Large intestine (tissue), 3 donors: ENCODE data around the gene THOC5. TPM values are rescaled to one million over a fixed set of nuclear protein-coding genes. Genes with fewer than 3 reads are reported as not detected.
A peak's percentile ranks its signal among the peaks of the same experiment; 100 is the strongest.

ENCODE experiments used
- DNase-seq, 2 donors: peaks; one replicate each; pipeline versions ENCODE4 v3.0.0 to v3.0.0-alpha.2; 2013
- H3K27ac ChIP-seq: one replicate; pipeline ENCODE4 v1.5.1; 2013; ENCODE audit warnings: low read length
- H3K27me3 ChIP-seq: 2 replicates; pipeline ENCODE4 v1.6.1; 2013; ENCODE audit warnings: low read length; ENCODE audit not compliant: control insufficient read depth, insufficient read depth
- H3K36me3 ChIP-seq: 2 replicates; pipeline ENCODE4 v1.6.1; 2013; ENCODE audit warnings: low read length; ENCODE audit not compliant: control insufficient read depth, insufficient read depth
- H3K4me1 ChIP-seq: one replicate; pipeline ENCODE4 v1.6.1; 2013; ENCODE audit warnings: low read length; ENCODE audit not compliant: control insufficient read depth, insufficient read depth
- H3K4me3 ChIP-seq: one replicate; pipeline ENCODE4 v1.5.1; 2013; ENCODE audit warnings: low read length
- H3K9me3 ChIP-seq: one replicate; pipeline ENCODE4 v1.6.1; 2013; ENCODE audit warnings: mild to moderate bottlenecking, low read depth, low read length, moderate library complexity; ENCODE audit not compliant: control insufficient read depth
- WGBS: methylation state at CpG from one replicate; pipeline ENCODE4 v1.1.5; 2013; ENCODE audit warnings: low lambda C conversion rate; ENCODE audit not compliant: insufficient coverage; 5-methylcytosine and 5-hydroxymethylcytosine counted together
- polyA plus RNA-seq: library from polyadenylated mRNA; unstranded; fragments of 120-200 nt; gene quantifications from one replicate; pipeline ENCODE4 v1.2.1, GENCODE V29; 2013

Gene THOC5
- polyA plus RNA-seq, 1 donor = 24.3 TPM

GRCh38 chr22:29485448-29485847 lies 68.1 kb downstream of the THOC5 start:
- no CpG with 5 or more reads among the region's 8 CpGs for WGBS
- peaks cover 5% of the 10 kb centered on the region for H3K9me3 ChIP-seq
- no peak for DNase-seq
- H3K27ac ChIP-seq = no peak overlapping the region
- H3K27me3 ChIP-seq = peaks cover 14% of the 10 kb centered on the region
- peaks cover 7% of the 10 kb centered on the region for H3K36me3 ChIP-seq
- H3K4me1 ChIP-seq = peaks cover 10% of the 10 kb centered on the region
- H3K4me3 ChIP-seq = no peak overlapping the region

- H3K36me3 ChIP-seq = peaks cover 7% of the 10 kb centered on the region
- peaks cover 8% of the 10 kb centered on the region for H3K9me3 ChIP-seq
- no CpG with 5 or more reads among the region's 3 CpGs for WGBS
- DNase-seq = no peak
- H3K4me3 ChIP-seq = no peak overlapping the region
- H3K27ac ChIP-seq = no peak overlapping the region
- peaks cover 22% of the 10 kb centered on the region for H3K27me3 ChIP-seq
- peaks cover 12% of the 10 kb centered on the region for H3K4me1 ChIP-seq
Measured at GRCh38 chr22:29484642-29485041, 68.9 kb downstream of the THOC5 start.

DNA sequence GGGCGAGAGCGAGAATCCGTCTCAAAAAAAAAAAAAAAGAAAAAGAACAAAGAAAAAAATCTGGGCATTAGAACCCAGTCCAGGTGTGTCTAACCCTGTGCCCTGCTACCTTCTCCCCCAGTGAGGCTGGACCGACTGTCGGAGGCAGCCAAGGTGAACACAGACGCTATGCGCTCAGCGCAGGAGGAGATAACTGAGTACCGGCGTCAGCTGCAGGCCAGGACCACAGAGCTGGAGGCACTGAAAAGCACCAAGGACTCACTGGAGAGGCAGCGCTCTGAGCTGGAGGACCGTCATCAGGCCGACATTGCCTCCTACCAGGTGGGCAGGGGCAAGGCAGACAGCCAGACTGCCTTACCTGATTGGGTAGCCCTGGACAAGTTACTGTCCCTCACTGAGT lies 70.3 kb downstream of the THOC5 start:
- Histone ChIP-seq H3K4me3 (no peak overlapping the region), H3K4me1 (peaks cover 12% of the 10 kb centered on the region), H3K27ac (no peak overlapping the region), H3K36me3 (peaks cover 4% of the 10 kb centered on the region), H3K27me3 (peaks cover 33% of the 10 kb centered on the region), H3K9me3 (peaks cover 8% of the 10 kb centered on the region)
- no peak for DNase-seq
- no CpG with 5 or more reads among the region's 13 CpGs for WGBS

DNA sequence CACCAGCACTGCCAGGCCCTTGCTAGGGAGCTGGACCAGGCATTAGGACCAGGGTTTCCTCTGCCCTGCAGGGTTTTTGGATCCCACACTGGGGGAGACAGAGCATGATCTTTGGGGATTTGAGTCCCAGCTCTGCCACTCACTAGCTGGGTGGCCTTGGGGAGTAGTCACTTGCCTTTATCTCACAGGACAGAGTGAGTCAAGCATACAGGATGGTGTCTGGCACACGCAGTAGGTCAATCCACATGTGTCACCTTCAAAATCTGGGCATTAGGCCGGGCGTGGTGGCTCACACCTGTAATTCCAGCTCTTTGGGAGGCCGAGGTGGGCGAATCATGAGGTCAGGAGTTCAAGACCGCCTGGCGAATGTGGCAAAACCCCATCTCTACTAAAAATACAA lies 70.8 kb downstream of the THOC5 start:
- no peak overlapping the region for H3K27ac ChIP-seq
- no peak for DNase-seq
- peaks cover 33% of the 10 kb centered on the region for H3K27me3 ChIP-seq
- peaks cover 8% of the 10 kb centered on the region for H3K9me3 ChIP-seq
- H3K36me3 ChIP-seq = peaks cover 4% of the 10 kb centered on the region
- no peak overlapping the region for H3K4me3 ChIP-seq
- H3K4me1 ChIP-seq = peaks cover 12% of the 10 kb centered on the region
- WGBS = no CpG with 5 or more reads among the region's 7 CpGs

GRCh38 chr22:29482253-29482652 lies 71.3 kb downstream of the THOC5 start:
- Histone ChIP-seq H3K4me3 (no peak overlapping the region), H3K27me3 (peaks cover 33% of the 10 kb centered on the region), H3K36me3 (peaks cover 3% of the 10 kb centered on the region), H3K27ac (no peak overlapping the region), H3K9me3 (peaks cover 8% of the 10 kb centered on the region), H3K4me1 (peaks cover 12% of the 10 kb centered on the region)
- no peak for DNase-seq
- no CpG with 5 or more reads among the region's 11 CpGs for WGBS

DNA sequence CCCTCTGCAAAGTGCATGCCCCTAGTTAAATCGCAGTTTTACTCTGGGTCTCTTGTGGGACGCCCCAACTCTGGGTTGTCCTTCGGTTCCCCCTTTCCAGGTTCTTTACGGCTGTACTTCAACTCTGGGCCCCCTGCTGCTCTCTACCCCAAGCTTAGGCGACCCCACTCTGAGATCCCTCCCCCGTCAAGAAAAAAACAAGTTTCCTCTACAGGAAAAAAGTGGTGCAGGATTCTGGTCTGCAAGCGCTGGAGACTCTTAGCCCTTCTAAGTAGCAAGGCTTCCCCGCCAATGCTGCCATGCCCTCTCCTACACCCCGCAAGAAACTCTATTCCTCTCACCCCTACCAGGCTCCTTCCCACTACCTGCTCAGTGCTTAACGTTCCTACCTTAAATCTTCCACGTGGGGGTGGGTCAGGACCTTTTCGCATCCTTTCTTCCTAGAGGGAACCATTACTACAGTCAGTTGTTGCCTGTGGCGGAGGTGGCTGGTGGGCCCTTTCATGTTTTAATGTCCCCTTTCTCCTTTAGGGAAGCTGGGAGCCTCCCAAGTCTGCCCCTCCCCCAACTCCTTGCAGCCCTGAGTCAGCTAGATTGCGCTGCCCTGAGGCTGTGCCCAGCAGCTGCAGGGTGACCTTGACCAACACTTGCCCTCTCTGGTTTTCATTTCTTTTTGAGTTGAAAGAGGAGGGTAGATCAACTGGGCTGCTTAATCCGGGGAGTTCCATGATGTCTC lies 72.1 kb downstream of the THOC5 start:
- Histone ChIP-seq H3K36me3 (peaks cover 3% of the 10 kb centered on the region), H3K27ac (no peak overlapping the region), H3K27me3 (peaks cover 33% of the 10 kb centered on the region), H3K4me1 (peaks cover 12% of the 10 kb centered on the region), H3K9me3 (peaks cover 8% of the 10 kb centered on the region), H3K4me3 (peak overlapping the region; percentile 43)
- no CpG with 5 or more reads among the region's 15 CpGs for WGBS
- DNase-seq = peak in 1 of 2 donors; percentile 50

GRCh38 chr22:29480512-29481264 lies 72.9 kb downstream of the THOC5 start:
- H3K27me3 ChIP-seq = peaks cover 33% of the 10 kb centered on the region
- peak overlapping the region; percentile 43 for H3K4me3 ChIP-seq
- no CpG with 5 or more reads among the region's 107 CpGs for WGBS
- H3K27ac ChIP-seq = no peak overlapping the region
- peak; percentile 84 to 86 for DNase-seq
- peaks cover 12% of the 10 kb centered on the region for H3K4me1 ChIP-seq
- H3K36me3 ChIP-seq = peaks cover 2% of the 10 kb centered on the region
- peaks cover 8% of the 10 kb centered on the region for H3K9me3 ChIP-seq

DNA sequence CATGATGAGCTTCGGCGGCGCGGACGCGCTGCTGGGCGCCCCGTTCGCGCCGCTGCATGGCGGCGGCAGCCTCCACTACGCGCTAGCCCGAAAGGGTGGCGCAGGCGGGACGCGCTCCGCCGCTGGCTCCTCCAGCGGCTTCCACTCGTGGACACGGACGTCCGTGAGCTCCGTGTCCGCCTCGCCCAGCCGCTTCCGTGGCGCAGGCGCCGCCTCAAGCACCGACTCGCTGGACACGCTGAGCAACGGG lies 73.4 kb downstream of the THOC5 start:
- H3K4me3 ChIP-seq = peak overlapping the region; percentile 13
- no CpG with 5 or more reads among the region's 39 CpGs for WGBS
- no peak for DNase-seq

GRCh38 chr22:29479417-29480261 lies 73.9 kb downstream of the THOC5 start, which contains the start of gene NEFH:
TSS of gene NEFH (plus strand) at chr22:29480218. CDS start at chr22:29480263, 45 bp downstream.
- Histone ChIP-seq H3K27me3 (peaks cover 33% of the 10 kb centered on the region), H3K4me1 (peaks cover 12% of the 10 kb centered on the region), H3K36me3 (no peaks in the 10 kb centered on the region), H3K4me3 (peak within 1 kb of the TSS; percentile 43), H3K9me3 (peaks cover 8% of the 10 kb centered on the region), H3K27ac (no peak within 1 kb of the TSS)
- peak in 1 of 2 donors; percentile 36 for DNase-seq
- 9% methylated on average over 5 of the region's 48 CpGs for WGBS

More for the DNA sequence above, 73.4 kb downstream of the THOC5 start:
- Histone ChIP-seq H3K27ac (no peak overlapping the region), H3K4me1 (peaks cover 12% of the 10 kb centered on the region), H3K36me3 (no peaks in the 10 kb centered on the region), H3K27me3 (peaks cover 33% of the 10 kb centered on the region), H3K9me3 (peaks cover 8% of the 10 kb centered on the region)
